CD4-positive, alpha-beta T cell treated with Interleukin-12 subunit alpha and Interleukin-12 subunit beta, for 1 hour (primary cell): ENCODE measurements around the gene NFX1.
"Not testable (repeated sequence)": the region's sequence is repeated elsewhere in the genome, so short reads cannot be mapped to it uniquely, and the experiment has no call there.

Source experiments
- DNase-seq: peaks from one replicate; pipeline ENCODE4 v3.0.0-alpha.2; 2020

The NFX1 gene

DNA sequence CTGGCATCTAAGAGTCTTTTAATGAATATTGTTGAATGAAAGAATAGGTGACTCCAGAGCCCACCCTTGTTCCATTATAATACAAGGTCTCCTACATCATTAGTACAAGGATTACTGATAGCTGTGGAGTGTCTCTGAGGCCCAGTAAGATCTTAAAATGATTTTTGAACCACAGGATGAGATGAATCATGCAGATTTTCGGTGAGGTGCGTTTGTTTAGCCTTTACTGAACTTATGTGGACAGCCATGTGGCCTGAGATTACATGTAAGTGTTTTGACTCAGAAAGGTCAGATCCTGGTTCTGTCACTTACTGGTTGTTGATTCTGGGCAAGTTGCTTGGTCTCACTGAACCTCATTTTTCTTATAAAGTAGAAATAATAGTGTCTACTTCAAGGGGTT lies 21.6 kb downstream of the NFX1 start:
- no peak for DNase-seq

DNA sequence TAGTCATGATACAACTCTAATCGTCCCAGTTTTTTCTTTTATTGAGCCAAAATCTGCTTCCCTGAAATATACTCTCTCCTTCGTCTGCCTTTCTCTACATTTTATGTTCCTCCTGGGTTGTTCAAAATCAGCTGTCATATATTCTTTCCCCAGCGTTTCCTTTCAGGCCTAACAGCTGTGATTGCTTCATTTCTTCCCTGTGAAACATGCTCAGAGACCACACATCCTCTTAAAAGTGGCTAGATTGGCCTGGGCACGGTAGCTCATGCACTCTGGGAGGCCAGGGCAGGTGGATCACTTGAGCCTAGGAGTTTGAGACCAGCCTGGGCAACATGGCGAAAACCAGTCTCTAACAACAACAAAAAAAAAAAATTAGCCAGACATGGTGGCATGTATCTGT lies 25.1 kb downstream of the NFX1 start:
- DNase-seq: no peak

DNA sequence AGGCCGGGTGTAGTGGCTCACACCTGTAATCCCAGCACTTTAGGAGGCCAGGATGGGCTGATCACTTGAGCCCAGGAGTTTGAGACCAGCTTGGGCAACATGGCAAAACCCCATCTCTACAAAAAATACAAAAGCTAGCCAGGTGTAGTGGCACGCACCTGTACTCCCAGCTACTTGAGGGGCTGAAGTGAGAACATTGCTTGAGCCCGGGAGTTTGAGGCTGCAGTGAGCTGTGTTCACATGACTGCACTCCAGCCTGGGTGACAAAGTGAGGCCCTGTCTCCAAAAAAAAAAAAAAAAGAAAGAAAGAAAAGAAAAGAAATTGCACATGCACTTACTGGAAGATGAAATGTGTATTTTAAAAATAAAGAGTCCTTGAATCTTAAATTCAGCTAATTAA lies 26.8 kb downstream of the NFX1 start:
- DNase-seq: not testable (repeated sequence)

DNA sequence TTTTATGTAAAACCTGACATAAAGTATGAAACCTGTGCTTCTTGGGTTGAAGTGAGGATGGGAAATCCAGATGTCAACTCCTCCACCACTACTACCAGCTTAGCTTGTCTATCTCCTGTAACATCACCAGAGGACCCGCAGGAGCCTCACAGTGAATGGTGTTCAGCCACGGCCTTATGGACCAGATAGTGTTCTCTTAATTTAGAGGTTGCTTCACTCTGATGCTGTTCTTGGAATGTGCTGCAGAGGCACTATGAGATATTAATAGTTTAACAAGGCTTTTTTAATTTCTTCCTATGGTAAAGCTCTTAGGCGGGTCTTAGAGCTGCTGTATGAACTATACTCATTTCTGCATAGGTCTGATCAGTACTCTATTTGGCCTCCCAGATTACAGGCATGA lies 27.9 kb downstream of the NFX1 start:
- no peak for DNase-seq

DNA sequence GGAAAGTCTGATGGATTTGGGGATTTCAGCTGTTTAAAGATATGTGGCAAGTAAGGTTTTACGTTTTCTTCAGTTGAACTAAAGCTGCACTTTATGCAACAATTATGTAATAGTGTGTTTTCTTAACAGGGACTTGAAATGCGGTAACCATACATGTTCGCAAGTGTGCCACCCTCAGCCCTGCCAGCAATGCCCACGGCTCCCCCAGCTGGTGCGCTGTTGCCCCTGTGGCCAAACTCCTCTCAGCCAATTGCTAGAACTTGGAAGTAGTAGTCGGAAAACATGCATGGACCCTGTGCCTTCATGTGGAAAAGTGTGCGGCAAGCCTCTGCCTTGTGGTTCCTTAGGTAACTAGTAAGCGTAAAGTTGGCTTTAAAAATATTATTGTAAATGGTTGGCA lies 28.5 kb downstream of the NFX1 start:
- DNase-seq: no peak

DNA sequence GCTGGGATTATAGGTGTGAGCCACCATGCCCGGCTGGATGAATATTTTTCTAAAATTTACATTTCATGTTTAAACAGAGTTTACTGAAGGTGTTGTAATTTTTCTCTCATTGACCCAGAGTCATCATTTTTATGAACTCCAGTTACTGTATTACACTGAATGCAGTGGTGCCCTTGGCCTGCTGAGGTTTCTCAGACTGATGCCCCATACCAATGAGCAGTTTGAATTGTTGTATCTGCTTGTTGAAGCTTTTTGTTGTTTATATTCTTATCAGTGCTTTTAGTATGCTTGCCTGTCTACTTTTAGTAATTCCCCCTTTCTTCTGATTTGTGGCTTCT lies 29.9 kb downstream of the NFX1 start:
- DNase-seq: no peak

DNA sequence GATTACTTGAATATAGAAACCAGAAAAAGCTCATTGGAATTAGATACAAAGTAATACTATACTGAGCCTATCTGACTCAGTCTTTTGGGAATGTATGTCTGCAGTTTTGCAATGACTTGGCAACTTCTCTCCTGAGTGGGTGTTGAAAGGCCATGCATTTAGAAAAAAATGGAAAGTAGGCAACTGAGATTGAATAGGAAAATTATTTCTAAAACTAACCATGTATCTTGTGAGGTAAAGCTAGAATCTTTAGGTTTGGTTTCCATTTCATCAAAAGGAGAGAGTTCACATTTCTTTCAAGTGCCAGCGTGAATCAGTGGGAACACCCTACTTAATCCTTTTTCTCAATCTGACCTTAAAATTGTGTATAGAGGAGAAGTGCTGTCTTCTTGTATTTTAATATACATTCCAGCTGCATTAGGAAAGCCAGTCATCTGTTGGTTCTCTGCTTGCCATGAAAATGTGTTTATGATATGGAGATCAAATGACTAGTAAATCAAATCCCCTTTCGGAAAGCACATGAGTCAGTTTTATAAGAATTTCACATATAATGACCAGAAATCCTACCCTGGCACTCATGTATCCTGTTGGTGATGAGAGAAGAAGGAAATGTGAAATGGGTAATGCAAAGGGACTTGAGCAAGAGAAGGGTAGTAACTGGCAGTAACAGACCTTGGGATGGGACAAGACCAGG lies 30.4 kb downstream of the NFX1 start:
- no peak for DNase-seq

DNA sequence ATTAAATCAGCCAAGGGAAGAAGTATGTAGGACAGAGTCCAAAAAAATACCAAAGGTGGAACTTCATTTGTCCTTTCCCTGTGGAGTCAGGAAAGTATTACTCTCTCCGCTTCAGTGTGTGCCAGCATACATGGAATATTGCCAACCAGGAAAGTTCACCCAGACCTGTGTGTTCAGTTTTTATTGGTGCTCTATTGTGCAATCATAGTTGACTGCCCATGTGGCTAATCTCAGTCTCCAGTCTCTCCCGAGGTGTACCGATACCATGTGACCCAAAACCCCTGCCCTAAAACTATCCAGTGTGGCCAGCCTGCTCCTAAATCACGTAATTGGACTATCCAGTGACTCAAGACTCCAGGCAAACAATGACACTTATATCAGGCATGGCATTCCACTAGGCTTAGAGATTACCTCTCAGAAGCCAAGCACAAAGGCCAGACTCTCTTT lies 38.8 kb downstream of the NFX1 start:
- no peak for DNase-seq

DNA sequence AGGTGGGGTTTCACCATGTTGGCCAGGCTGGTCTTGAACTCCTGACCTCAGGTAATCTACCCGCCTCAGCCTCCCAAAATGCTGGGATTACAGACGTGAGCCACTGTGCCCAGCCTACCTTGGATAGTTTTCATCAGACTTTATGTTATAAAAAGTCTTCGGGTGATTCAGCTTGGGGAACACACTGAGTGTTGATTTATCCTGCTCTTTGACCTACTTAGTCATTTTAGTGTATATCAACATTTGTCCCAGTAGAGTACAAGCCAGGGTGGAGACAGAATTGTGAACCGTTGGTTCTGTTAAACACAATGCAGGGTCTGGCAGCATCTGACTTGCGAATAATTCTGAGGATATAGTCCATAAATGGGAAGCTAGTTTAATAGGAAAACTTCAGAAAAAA lies 39.7 kb downstream of the NFX1 start:
- no peak for DNase-seq

DNA sequence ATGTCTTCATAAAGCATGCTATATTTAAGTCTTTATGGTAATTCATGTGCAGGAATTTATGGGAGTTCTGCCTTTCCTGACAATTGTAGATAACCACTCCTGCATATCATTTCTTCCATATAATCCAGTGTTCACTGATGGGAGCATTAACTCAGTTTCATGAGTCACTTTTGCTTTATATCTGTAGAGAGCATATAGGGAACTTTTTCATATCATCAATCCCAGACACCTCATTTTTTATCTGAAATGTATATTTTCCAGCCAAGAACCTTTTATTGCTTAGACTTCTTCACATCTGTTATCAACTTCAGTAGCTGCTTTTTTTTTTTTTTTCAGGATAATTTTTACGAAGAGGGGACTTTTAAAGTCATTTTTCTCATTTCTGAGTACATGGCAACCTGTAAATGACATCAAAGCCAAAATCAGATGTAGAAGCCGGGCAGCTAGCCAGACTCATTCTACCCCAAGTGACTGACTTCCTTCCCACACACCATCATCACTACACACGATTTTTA lies 41.1 kb downstream of the NFX1 start:
- DNase-seq: no peak

DNA sequence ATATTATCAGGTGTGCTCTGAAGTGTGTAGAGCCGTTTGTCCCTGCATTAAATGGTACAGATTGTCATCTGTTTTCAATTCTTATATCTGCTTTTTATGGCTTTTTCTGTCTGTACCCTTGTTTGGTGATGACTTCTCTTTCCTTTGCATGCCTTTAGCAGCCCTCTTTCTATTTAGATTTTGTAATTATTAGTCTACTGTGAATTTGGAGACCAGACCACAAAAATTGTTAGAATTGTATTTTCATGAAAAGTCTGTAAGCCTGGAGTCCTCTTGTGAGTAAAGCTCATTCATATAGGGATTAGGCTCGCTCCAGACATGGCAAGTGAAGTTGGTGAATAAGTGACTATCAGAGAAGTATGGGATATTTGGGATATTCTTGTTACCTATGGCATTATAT lies 41.7 kb downstream of the NFX1 start:
- no peak for DNase-seq

DNA sequence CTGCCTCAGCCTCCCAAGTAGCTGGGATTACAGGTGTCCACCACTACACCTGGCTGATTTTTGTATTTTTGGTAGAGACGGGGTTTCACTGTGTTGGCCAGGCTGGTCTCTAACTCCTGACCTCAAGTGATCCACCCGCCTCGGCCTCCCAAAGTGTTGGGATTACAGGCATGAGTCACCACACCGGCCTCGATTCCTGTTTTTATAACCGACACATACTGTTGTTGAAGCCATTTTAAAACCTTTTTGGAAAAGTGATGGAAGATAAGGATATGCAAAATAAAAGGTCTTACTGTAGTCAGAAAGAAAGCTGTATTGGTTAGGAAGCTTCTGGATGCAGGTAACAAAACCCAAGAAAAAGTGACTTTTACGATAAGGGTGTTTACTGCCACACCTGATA lies 42.6 kb downstream of the NFX1 start:
- DNase-seq: not testable (repeated sequence)

DNA sequence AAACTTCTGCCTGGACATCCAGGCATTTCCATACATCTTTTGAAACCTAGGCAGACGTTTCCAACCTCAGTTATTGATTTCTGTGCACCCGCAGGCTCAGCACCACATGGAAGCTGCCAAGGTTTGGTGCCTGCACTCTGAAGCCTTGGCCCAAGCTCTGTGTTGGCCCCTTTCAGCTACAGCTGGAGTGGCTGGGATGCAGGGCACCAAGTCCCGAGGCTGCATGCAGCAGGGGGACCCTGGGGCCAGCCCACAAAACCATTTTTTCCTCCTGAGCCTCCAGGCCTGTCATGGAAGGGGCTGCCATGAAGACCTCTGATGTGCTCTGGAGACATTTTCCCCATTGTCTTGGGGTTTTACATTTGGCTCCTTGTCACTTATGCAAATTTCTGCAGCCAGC lies 49.9 kb downstream of the NFX1 start:
- DNase-seq: no peak

DNA sequence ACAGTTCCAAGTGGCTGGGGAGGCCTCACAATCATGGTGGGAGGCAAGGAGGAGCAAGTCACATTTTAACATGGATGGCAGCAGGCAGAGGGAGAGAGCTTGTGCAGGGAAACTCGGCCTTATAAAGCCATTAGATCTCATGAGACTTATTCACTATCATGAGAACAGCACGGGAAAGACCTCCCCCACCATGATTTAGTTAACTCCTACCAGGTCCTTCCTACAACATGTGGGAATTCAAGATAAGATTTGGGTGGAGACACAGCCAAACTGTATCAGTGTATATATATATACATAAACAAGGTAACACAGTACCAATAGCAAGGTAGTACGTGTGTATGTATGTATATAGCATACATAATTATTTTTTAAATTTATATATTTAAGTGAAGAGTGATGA lies 50.9 kb downstream of the NFX1 start:
- no peak for DNase-seq

DNA sequence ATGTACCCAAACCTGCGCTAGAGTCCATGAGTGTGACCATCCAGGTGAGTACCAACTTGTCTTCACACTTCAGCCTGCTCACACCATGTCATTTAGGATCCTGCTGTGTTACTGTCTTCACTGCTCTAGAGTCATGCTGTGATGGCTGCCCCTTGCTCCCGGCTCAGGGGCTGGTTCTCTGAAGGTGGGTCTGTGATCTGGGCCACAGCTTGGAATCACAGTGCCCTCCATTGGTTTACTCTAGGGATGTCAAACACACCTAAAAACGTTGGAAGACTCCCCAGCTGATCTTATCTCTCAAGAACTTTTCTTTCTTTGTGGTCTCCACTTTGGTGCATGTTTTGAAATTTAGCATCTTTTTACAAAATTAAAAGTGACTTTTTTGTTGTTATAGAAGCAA lies 53.8 kb downstream of the NFX1 start:
- DNase-seq: no peak

DNA sequence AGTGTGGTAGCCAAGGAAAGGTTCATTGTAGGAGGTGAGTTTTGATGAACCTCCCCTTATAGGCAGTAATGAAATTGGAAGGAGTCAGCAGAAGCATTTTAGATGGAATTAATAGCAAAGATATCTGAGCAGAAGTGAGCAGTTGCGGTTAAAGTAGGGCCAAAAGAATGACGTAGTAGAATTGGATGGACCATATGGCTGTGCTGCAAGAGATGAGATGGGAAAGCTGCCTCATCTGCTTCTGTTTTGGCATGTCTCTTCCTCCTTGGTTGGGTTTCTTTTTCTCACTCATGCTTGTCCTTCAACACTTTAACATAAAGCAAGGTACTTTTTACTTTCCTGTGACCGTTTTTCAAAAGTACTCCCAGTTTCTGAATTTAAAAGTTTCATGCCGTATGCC lies 56.2 kb downstream of the NFX1 start:
- DNase-seq: no peak

DNA sequence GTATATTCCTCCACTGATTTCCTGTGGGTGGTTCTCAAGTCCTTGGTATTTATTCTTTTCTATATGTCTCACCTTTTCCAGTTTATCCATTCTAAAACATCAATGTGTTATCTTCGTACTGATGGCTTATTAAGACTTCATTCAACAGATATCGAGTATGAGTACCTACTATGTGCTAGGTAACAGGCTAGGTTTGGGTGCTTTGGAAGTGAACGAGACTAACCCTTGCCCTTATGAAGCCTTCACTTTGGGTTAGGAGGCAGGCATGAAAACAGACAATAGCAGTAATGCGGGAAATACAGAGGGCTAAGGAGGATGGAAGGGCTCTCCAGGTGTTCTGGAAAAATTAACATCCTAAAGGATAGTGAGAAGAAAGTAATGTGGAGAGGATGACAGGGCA lies 58.7 kb downstream of the NFX1 start:
- no peak for DNase-seq

DNA sequence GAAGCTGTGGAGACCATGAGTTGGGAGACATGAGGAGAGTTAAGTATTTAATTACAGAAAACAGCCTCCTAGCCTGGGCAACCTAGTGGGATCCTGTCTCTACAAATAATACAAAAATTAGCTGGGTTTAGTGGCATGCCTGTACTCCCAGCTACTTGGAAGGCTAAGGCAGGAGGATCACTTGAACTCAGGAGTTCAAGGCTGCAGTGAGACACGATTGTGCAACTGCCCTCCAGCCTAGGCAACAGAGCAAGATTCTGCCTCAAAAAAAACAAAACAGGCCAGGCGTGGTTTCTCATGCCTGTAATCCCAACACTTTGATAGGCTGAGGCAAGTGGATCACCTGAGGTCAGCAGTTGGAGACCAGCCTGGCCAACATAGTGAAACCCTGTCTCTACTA lies 59.4 kb downstream of the NFX1 start:
- DNase-seq: no peak

DNA sequence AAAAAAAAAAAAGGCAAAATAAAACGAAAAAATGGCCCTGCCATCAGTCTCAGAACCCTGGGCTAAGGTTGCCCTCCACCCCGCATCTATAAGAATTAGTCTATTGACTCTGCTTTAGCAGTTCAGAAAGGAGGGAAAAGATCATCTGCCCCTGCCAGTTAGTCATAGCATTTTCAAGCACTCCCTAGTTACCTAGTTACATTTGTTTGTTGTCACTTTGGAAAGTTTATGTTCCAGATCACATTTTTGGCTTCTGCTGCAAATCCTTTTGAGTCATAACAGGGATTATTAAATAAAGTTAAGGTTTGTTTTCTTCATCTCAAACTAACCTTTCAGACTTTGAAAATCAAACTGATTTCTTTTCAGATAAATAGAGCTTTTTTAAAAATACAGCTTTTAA lies 60.0 kb downstream of the NFX1 start:
- no peak for DNase-seq

DNA sequence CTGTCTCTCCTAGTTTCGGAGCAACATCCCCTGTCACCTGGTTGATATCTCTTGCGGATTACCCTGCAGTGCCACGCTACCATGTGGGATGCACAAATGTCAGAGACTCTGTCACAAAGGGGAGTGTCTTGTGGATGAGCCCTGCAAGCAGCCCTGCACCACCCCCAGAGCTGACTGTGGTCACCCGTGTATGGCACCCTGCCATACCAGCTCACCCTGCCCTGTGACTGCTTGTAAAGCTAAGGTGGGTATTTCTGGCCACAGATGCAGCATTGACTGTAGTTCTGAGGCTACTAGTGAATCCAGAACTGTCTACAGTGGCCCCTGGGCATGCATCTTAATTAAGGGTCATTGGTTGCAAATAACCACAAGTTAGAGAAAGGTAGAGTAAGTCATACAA lies 61.2 kb downstream of the NFX1 start:
- DNase-seq: no peak

DNA sequence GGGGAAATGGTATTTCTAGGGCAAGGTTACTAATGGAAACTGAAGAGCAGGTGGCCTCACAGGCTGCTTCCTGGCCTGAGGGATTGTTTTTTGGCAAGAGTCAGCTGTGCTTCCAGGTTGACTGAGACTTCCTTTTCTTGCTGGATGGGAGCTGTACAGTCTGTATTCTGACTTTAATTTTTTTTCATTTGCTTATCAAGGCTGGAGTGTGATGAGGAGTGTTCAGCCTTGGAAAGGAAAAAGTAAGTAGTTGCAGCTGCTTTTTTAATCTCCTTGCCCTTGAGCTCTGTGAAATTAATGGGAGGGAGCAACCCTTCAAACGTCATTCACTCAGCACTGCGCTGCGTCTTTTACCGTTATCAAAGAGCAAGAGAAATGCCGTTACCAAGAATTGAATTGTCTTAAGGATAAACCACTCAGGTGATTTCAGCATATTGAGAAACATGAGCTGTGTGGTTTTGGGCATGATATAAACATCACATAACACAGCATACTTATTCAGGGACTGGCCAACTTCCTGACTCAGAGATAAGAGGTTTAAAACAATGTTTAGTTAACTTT lies 64.4 kb downstream of the NFX1 start:
- DNase-seq: no peak

DNA sequence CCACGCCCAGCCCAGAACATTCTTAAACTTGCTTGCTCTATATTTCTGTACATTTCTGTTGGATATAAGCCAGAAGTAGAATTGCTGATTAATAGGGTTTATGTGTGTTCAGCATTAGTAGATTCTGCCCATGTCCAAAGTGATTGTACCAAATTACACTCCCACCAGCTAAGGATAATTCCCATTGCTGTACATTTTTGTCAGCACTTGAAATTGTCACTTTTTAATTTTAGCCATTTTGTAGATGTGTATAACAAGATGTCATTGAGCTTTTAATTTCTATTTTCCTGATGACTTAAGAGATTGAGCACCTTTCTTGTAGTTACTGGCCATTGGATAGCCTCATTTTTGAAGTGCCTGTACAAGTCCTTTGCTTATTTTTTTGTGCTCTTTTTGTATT lies 65.6 kb downstream of the NFX1 start:
- no peak for DNase-seq

DNA sequence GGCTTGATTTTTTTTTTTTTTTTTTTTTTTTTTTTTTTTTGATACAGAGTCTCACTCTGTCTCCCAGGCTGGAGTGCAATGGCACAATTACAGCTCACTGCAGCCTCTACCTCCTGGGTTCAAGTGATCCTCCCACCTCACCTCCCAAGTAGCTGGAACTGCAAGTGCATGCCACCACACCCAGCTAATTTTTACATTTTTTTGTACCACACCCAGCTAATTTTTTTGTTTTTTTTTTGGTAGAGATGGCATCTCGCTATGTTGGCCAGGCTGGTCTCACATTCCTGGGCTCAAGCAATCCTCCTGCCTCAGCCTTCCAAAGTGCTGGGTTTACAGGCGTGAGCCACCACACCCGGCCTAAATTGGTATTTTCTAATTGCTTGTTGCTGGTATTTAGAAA lies 68.3 kb downstream of the NFX1 start:
- DNase-seq: not testable (repeated sequence)

DNA sequence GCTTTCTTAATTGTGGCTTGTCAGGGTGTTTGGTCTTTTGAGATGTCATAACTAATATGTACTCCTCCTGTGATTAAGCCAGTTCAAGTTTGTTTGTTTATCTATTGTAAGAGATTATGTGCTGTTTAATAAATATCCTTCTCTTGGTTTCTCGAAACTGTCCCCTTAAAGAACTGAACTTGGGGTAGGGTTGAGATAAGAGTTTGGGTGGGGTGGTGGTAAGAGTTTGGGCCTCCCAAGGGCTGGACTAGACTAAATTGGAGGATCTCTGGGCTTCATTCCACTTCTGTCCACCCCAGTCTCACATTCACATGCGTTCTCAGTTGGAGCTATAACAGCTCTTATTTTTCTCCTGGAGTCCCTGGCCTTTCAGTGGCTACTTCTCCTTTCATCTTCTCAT lies 73.8 kb downstream of the NFX1 start:
- no peak for DNase-seq

DNA sequence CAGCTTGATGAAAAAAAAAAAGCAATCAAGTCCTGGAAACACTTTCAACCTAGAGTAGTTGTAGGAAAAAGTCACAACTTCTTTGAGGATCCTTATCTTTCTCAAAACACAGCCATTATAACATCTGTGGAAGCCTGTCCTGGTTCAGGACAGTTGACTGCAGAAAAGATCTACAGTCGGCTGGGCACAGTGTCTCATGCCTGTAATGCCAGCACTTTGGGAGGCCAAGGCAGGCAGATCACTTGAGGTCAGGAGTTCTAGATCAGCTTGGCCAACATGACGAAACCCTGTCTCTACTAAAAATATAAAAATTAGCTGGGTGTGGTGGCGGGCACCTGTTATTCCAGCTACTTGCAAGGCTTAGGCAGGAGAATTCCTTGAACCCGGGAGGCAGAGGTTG lies 74.5 kb downstream of the NFX1 start:
- not testable (repeated sequence) for DNase-seq
